Natural killer cell treated with Interleukin-12 subunit alpha and Interleukin-12 subunit beta and Interleukin-15 and Interleukin-18, amount 100 ng/mL, for 72 hours (primary cell): ENCODE results near the gene PTPRG. TPM values are rescaled to one million over a fixed set of nuclear protein-coding genes. Genes with fewer than 3 reads are reported as not detected.
"Not testable (repeated sequence)": the region's sequence is repeated elsewhere in the genome, so short reads cannot be mapped to it uniquely, and the experiment has no call there.

Experiments
- ATAC-seq, 2 donors: fragments of 150-1000 bp; cut with Tn5 transposase in 1 of 2; sonication (Bioruptor Pico), chemical (Tn5 transposase) in 1 of 2; 2 replicates each; pipeline ENCODE4 v1.10.0; 2021
- DNase-seq: peaks from one replicate; pipeline ENCODE4 v3.0.0; 2022; ENCODE audit warnings: low spot score
- H3K27ac Mint-ChIP-seq, 2 donors: 1 replicate in 1 of 2; 2 replicates in 1 of 2; pipeline ENCODE4 v1.8.0; 2022; ENCODE audit warnings: mixed read lengths in 2 of 2, mild to moderate bottlenecking in 1 of 2, moderate library complexity in 1 of 2
- H3K27me3 Mint-ChIP-seq, 2 donors: 1 replicate in 1 of 2; 2 replicates in 1 of 2; pipeline ENCODE4 v1.8.0; 2022; ENCODE audit warnings: mixed read lengths in 2 of 2
- H3K36me3 Mint-ChIP-seq: one replicate; pipeline ENCODE4 v1.8.0; 2022; ENCODE audit warnings: mixed read lengths
- H3K4me1 Mint-ChIP-seq, 2 donors: 1 replicate in 1 of 2; 2 replicates in 1 of 2; pipeline ENCODE4 v1.8.0; 2022; ENCODE audit warnings: low read depth in 2 of 2, mixed read lengths in 2 of 2, mild to moderate bottlenecking in 1 of 2
- H3K4me3 Mint-ChIP-seq: one replicate; pipeline ENCODE4 v1.8.0; 2022; ENCODE audit warnings: mixed read lengths
- H3K9me3 Mint-ChIP-seq: 2 replicates; pipeline ENCODE4 v1.8.0; 2022; ENCODE audit warnings: mixed read lengths
- total RNA-seq, 2 donors: library from RNA; stranded (reverse); gene quantifications; one replicate each; pipeline ENCODE4 v1.2.3, GENCODE V29; 2022

PTPRG gene
- total RNA-seq, 2 donors from 2014 or later = 0.33 to 0.93 TPM

DNA sequence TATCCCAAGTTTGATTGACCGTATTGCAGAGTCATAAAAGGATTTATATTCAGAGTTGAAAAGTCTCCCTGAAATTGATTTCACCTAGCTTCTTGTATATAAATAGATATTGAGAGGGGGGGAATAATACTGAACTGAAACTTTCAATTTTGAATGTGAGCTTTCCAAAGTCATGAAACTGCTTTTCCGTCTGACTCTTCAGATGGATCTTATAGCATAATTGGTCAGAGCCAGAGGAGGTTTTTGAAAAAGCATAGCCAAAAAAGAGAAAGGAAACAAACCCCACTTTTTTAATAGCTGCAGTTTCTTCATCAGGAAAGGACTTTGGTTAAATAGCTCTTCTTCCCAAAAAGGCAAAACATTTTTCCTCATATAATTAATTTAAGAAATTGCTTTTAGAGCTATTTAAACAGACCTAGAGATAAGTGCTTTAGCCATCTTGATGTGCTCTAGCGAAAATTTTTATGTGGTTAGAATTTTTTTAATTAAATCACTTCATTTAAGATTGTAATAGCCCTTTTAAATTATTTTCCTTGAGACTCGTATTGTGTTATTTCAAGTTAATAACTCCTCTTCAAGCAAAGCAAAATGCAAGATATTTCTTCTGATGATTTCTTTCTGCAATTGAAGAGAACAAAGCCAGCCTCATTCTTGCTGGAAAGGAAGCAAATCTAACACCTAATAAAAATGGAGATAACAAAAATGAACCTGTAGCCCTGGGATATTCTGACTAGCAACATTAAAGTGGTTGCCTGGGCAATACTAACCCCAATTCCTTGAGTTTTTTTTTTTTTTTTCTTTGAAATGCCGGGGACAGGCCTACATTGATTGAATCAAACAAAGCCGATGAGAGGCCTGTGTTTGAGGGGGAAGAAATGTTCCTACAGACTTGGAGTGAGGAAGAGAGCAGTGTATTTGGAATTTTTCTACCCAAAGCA lies 173.6 kb downstream of the PTPRG start:
- DNase-seq (no peak), ATAC-seq (no peak)
- Mint-ChIP-seq H3K36me3 (no peaks in the 10 kb centered on the region), H3K4me3 (no peak overlapping the region), H3K4me1 (no peaks in the 10 kb centered on the region), H3K27me3 (no peaks in the 10 kb centered on the region), H3K27ac (no peak overlapping the region), H3K9me3 (peaks cover 5% of the 10 kb centered on the region)

- no peak for DNase-seq
- ATAC-seq = no peak
- H3K4me3 Mint-ChIP-seq = no peak overlapping the region
- H3K27ac Mint-ChIP-seq = no peak overlapping the region
- no peaks in the 10 kb centered on the region for H3K36me3 Mint-ChIP-seq
- no peaks in the 10 kb centered on the region for H3K27me3 Mint-ChIP-seq
- no peaks in the 10 kb centered on the region for H3K4me1 Mint-ChIP-seq
- H3K9me3 Mint-ChIP-seq = peaks cover 5% of the 10 kb centered on the region
Observed at GRCh38 chr3:61736506-61736905, 175.1 kb downstream of the PTPRG start.

- no peak for ATAC-seq
- H3K27ac Mint-ChIP-seq = no peak overlapping the region
- peaks cover 5% of the 10 kb centered on the region for H3K9me3 Mint-ChIP-seq
- no peak overlapping the region for H3K4me3 Mint-ChIP-seq
- H3K4me1 Mint-ChIP-seq = no peaks in the 10 kb centered on the region
- H3K27me3 Mint-ChIP-seq = no peaks in the 10 kb centered on the region
- DNase-seq = no peak
- H3K36me3 Mint-ChIP-seq = no peaks in the 10 kb centered on the region
Observed at GRCh38 chr3:61739640-61740039, 178.3 kb downstream of the PTPRG start.

DNA sequence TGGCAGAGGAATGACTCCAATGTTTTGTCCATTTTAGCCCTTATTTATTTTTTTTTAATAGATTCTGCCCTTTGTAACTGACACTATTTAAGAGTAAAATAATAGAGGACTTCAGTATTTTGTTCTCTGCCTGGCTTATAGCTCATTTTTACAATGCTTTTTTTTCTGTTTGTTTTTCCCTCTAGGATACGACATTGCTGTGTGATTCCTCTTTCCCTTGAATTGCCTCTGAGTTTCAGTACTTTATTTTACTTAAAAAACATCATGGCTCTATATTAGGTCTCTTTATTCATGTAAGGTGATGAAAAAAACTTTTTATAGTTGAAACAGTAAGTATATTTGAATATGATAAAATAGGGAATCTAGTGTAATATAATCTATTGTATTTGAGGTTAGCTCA lies 179.1 kb downstream of the PTPRG start:
- Mint-ChIP-seq H3K4me1 (no peaks in the 10 kb centered on the region), H3K27me3 (no peaks in the 10 kb centered on the region), H3K9me3 (peaks cover 5% of the 10 kb centered on the region), H3K36me3 (no peaks in the 10 kb centered on the region), H3K4me3 (no peak overlapping the region), H3K27ac (no peak overlapping the region)
- no peak for DNase-seq
- ATAC-seq = no peak

DNA sequence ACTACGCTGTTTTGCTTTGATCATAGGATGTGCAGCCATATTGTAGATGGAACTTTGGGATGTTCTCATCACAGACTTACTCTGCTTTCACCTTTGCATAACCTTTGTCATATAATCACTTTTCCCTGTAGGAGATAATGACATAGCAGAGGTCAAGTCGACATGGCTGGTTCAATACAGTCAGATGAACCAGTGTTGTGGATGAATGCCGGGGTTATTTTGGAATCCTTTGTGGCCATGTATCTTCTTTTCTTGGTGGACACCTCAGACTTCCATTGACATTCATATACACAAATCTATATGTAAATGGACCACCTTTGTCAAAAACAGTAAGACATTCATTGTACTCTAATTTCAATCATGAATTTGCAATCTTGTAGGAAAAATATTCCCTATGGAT lies 180.2 kb downstream of the PTPRG start:
- H3K27me3 Mint-ChIP-seq = no peaks in the 10 kb centered on the region
- ATAC-seq = no peak
- H3K36me3 Mint-ChIP-seq = no peaks in the 10 kb centered on the region

DNA sequence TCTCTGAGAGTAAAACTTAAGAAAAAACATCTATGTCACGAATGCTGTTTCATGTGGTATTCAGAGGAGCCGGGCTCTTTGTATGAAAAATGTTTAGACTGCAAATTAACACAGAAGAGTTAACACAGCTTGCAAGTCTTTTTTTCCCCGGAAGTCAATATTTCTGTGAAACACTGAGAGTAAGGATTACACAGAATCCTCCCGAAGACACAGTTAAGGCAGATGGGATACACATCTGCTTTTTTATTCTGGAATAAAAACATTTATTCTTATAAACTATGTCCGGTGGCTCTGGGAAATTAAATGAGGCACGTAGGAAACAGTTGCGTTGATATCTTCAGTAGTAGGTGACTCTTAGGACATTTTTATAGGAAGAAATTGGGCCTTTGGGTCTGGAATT lies 180.6 kb downstream of the PTPRG start:
- Mint-ChIP-seq H3K27me3 (no peaks in the 10 kb centered on the region), H3K36me3 (no peaks in the 10 kb centered on the region), H3K27ac (no peak overlapping the region), H3K9me3 (peaks cover 3% of the 10 kb centered on the region), H3K4me3 (no peak overlapping the region), H3K4me1 (no peaks in the 10 kb centered on the region)
- DNase-seq (no peak), ATAC-seq (no peak)

More for the DNA sequence above, 180.2 kb downstream of the PTPRG start:
- no peak overlapping the region for H3K4me3 Mint-ChIP-seq
- DNase-seq = no peak
- H3K9me3 Mint-ChIP-seq = peaks cover 5% of the 10 kb centered on the region
- no peak overlapping the region for H3K27ac Mint-ChIP-seq
- H3K4me1 Mint-ChIP-seq = no peaks in the 10 kb centered on the region

- Mint-ChIP-seq H3K36me3 (no peaks in the 10 kb centered on the region), H3K4me3 (no peak overlapping the region), H3K27ac (no peak overlapping the region), H3K4me1 (no peaks in the 10 kb centered on the region), H3K9me3 (no peaks in the 10 kb centered on the region), H3K27me3 (no peaks in the 10 kb centered on the region)
- ATAC-seq (no peak), DNase-seq (no peak)
Observed at GRCh38 chr3:61743067-61743466, 181.7 kb downstream of the PTPRG start.

- no peak overlapping the region for H3K27ac Mint-ChIP-seq
- H3K27me3 Mint-ChIP-seq = no peaks in the 10 kb centered on the region
- no peaks in the 10 kb centered on the region for H3K9me3 Mint-ChIP-seq
- H3K4me1 Mint-ChIP-seq = no peaks in the 10 kb centered on the region
- H3K36me3 Mint-ChIP-seq = no peaks in the 10 kb centered on the region
- ATAC-seq (no peak), DNase-seq (no peak)
- no peak overlapping the region for H3K4me3 Mint-ChIP-seq
Observed at GRCh38 chr3:61743686-61744242, 182.4 kb downstream of the PTPRG start.

- Mint-ChIP-seq H3K9me3 (no peaks in the 10 kb centered on the region), H3K27ac (no peak overlapping the region), H3K27me3 (no peaks in the 10 kb centered on the region), H3K36me3 (no peaks in the 10 kb centered on the region), H3K4me3 (no peak overlapping the region), H3K4me1 (no peaks in the 10 kb centered on the region)
- ATAC-seq = no peak
- DNase-seq = no peak
Observed at GRCh38 chr3:61748288-61748687, 186.9 kb downstream of the PTPRG start.

DNA sequence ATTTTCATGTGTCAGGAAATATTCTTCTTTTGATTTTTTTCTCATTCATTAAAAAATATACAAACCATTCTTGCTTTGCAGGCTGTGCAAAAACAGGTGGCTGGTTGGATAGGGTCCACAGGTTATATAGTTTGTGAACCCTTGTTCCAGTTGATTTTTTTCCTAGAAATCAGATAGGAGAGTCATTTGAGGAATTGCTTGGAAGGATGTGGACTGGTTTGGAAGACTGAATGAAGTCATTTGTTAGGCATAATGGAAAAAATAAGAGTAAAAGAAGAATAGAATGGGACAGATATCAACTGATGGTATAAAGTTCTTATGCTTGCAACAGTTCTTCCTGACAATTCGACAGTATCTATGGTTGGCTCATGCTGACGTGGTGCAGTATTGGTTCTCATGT lies 189.4 kb downstream of the PTPRG start:
- Mint-ChIP-seq H3K27me3 (no peaks in the 10 kb centered on the region), H3K9me3 (no peaks in the 10 kb centered on the region), H3K36me3 (no peaks in the 10 kb centered on the region), H3K27ac (no peak overlapping the region), H3K4me3 (no peak overlapping the region), H3K4me1 (no peaks in the 10 kb centered on the region)
- DNase-seq = no peak
- no peak for ATAC-seq

- H3K4me1 Mint-ChIP-seq = no peaks in the 10 kb centered on the region
- no peaks in the 10 kb centered on the region for H3K36me3 Mint-ChIP-seq
- no peak overlapping the region for H3K27ac Mint-ChIP-seq
- H3K4me3 Mint-ChIP-seq = no peak overlapping the region
- ATAC-seq (no peak), DNase-seq (no peak)
- no peaks in the 10 kb centered on the region for H3K9me3 Mint-ChIP-seq
- no peaks in the 10 kb centered on the region for H3K27me3 Mint-ChIP-seq
Observed at GRCh38 chr3:61758839-61759238, 197.5 kb downstream of the PTPRG start.

DNA sequence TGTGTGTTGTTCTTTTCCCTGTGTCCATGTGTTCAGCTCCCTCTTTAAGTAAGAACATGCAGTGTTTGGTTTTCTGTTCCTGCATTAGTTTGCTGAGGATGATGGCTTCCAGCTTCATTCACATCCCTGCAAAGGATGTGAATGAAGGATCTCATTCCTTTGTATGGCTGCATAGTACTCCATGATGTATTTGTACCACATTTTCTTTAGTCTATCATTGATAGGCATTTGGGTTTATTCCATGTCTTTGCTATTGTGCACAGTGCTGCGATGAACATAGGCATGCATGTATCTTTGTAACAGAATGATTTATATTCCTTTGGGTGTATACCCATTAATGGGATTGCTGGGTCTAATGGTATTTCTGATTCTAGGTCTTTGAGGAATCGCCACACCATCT lies 199.4 kb downstream of the PTPRG start:
- H3K27me3 Mint-ChIP-seq, H3K27ac Mint-ChIP-seq, H3K4me3 Mint-ChIP-seq, H3K4me1 Mint-ChIP-seq, DNase-seq, H3K9me3 Mint-ChIP-seq, ATAC-seq, H3K36me3 Mint-ChIP-seq: not testable (repeated sequence)

GRCh38 chr3:61761694-61762430 lies 200.5 kb downstream of the PTPRG start:
- H3K27me3 Mint-ChIP-seq = peaks cover 0 to 4% of the 10 kb centered on the region in 2 donors
- peaks cover 4% of the 10 kb centered on the region for H3K9me3 Mint-ChIP-seq
- no peak for DNase-seq
- ATAC-seq = no peak
- no peaks in the 10 kb centered on the region for H3K4me1 Mint-ChIP-seq
- no peaks in the 10 kb centered on the region for H3K36me3 Mint-ChIP-seq
- no peak overlapping the region for H3K4me3 Mint-ChIP-seq
- H3K27ac Mint-ChIP-seq = no peak overlapping the region
